Stimulated activated CD8-positive, alpha-beta memory T cell treated with anti-CD3 and anti-CD28 coated beads, Interleukin-15, amount 100 ng/mL, for 4 hours (primary cell): ENCODE results near the gene CAMK2A.
"Not testable (repeated sequence)": the region's sequence is repeated elsewhere in the genome, so short reads cannot be mapped to it uniquely, and the experiment has no call there.

Experiments used
- DNase-seq, 2 donors: peaks; one replicate each; pipeline ENCODE4 v3.0.0-alpha.2; 2020; ENCODE audit warnings: low read depth in 2 of 2

CAMK2A gene

DNA sequence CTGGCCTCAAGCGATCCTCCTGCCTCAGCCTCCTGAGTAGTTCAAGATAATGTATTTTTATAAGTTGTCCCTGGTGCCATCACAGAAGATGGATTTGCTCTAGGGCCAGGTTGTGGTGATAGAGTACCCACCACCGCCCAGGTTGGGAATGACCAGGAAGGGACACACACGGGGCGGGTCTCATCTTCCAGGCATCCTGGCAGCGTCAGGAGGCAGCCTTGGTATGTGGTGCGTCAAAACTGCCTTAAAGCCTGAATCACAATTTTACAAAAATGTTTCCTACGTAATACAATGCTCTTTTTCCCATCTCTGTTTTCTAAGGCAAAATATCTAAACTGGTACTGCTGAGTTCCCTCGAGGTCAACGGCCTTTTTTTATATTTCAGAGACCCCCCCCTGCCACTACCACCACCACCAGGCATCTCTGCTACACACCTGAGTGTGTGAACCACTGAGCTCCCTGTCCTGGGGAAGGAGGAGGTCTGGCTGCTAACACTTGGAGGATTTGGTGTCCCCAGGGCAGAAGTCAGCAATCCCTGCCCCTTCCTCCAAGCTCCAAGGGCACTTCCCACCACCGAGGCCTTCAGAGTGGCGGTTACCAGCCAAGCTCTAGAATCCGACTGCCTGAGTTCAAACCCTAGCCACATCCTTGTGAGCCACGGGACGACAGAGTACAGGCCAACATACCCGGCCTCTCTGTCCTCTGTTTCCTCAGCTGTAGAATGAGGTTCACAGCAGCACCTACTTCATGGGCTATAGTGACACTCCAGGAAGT lies 52.4 kb downstream of the CAMK2A start:
- DNase-seq, result no peak

DNA sequence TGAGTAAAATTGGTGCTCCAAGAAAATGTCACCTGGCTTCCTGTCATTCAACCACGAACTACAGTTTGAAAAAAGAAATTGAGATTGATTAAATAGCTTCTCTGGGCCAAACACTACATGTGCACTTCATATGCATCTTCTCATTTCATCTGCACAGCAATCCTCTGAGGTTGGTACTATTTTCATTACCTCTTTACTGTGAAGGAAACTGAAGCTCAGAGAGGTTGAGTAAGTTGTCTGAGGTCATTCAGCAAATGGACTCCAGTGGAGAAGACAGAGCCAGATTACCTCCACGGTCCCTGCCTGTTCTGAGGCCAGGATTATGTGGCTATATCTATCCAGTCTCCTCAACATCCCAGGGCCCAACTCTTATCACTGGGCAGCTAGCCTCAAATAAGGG lies 53.3 kb downstream of the CAMK2A start:
- no peak for DNase-seq

GRCh38 chr5:150235500-150235854 lies 54.1 kb downstream of the CAMK2A start:
- DNase-seq, result no peak

- DNase-seq, result no peak
Observed at GRCh38 chr5:150234576-150235499, 54.7 kb downstream of the CAMK2A start.

DNA sequence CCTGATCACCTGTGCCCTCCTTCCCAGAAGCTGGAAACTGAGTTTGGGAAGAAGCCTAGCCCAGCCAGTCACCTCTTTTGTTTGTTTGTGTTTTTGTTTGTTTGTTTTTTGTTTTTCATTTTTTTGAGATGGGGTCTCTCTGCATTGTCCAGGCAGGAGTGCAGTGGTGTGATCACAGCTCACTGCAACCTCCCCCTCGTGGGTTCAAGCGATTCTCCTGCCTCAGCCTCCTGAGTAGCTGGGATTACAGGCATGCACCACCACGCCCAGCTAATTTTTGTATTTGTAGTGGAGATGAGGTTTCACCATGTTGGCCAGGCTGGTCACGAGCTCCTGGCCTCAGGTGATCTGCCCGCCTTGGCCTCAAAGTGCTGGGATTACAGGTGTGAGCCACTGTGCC lies 55.9 kb downstream of the CAMK2A start:
- DNase-seq, result not testable (repeated sequence)

DNA sequence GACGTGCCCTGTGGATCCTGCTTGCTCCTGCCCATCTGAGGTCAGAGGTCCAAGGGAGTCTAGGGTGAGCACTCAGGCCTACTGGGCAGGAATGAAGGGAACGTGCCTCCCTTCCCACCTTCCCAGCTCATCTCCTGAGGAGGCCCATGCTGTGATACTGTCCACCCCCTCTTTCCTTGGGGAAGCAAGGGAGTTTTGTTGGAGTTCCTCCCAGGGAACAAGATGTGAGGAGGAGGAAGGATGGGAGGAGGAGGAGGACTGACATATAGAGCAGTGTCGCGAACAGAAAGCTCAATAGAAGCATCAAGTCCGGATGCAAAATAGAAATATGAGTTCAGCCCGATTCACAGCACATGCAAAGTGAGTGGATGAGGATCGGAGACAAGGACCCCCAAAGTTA lies 58.7 kb downstream of the CAMK2A start:
- no peak for DNase-seq

- no peak for DNase-seq
Observed at GRCh38 chr5:150229571-150229970, 60.0 kb downstream of the CAMK2A start.

GRCh38 chr5:150227606-150228273 lies 61.8 kb downstream of the CAMK2A start:
- no peak for DNase-seq

GRCh38 chr5:150227036-150227435 lies 62.5 kb downstream of the CAMK2A start:
- no peak for DNase-seq

DNA sequence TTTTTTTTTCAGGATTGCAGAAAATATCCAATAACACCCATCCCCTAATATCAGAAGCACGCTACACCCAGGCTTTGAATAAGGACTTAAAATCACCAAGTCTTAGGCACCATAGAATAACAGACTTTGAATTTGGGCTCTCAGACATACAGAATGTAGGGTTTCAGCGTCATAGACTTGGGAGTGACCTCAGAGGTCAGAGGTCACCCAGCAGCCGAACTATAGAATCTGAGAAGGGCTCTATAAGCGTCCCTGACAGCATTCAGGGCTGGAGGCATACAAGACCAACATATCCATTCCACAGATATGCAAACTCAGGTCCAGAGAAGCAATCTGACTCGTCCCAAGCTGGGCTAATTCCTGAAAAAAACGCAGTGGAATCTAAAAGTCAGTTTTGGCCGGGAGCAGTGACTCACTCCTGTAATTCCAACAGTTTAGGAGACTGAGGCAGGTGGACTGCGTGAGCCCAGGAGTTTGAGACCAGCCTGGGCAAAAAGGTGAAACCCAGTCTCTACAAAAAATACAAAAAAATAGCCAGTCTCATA lies 65.0 kb downstream of the CAMK2A start:
- DNase-seq, result no peak

- DNase-seq, result no peak
Observed at GRCh38 chr5:150223474-150223873, 66.1 kb downstream of the CAMK2A start.

DNA sequence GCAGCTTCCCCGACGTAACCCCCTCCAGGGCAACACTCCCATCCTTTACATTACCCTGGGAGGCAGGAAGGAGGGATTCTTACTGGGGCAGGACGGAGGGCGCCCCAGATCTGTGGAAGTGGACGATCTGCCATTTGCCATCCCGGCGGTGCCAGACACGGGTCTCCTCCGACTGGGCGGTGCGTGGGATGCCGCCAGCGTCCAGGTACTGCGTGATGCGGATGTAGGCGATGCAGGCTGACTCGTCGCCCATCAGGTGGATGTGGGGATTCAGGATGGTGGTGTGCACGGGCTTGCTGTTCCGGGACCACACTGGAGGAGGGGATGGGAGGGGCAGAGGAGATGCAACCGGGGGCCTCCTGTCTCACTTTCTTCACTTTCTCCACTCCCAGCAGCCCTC lies 66.7 kb downstream of the CAMK2A start:
- no peak for DNase-seq

DNA sequence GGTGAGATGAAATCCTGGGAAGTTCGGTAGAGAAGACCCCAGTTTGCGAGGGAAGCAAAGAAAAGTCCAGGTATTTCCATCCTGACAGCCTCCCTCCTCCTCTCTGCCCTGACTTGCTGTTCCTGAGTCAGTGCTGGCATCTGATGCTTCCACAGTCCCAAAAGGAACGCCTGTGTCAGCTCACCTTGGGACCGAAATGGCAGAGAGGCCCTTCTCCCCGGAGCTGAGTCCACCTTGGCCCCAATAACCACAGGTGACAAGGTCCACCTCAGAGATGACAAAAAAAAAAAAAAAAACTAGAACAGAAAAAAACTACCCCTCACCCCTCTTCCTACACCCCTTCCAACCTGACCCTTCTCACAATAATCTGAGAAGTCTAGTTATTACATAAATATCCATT lies 68.1 kb downstream of the CAMK2A start:
- DNase-seq, result no peak

DNA sequence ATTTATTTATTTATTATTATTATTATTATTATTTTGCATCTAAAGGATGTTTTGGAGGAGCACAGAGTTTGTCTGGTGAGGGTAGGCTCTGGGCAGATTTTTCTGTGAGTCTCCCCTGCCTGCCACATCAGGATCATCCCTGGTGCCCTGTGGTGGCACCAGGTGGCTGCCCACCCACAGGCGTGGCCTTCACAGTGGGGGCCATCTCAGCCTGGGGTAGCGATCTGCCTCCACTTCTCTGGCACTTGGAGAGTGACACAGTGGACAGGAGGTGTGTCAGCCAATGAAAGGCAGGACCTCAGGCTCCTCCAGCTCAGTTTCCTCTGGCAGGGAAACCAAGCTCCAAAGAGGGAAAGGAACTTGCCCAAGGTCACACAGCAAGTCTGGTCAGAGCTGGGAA lies 69.7 kb downstream of the CAMK2A start:
- DNase-seq, result no peak

DNA sequence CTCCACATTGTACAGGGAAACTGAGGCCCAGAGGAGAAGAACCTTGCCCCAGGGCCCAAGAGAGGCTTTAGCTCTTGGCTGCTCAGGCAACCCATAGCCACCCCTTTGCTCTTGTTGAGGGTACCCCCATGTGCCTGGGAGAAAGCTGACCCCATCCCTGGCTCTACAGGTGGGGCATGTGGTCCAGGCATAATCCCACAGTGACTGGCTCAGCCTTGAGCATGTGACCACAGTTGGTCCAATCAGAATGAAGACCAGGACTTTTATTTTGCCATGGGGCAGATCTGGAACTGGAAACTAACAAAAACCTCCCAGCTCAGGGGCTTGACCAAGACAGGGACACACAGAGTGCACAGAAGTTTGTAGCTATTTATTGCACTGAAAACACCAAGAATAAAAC lies 70.4 kb downstream of the CAMK2A start:
- DNase-seq, result no peak

DNA sequence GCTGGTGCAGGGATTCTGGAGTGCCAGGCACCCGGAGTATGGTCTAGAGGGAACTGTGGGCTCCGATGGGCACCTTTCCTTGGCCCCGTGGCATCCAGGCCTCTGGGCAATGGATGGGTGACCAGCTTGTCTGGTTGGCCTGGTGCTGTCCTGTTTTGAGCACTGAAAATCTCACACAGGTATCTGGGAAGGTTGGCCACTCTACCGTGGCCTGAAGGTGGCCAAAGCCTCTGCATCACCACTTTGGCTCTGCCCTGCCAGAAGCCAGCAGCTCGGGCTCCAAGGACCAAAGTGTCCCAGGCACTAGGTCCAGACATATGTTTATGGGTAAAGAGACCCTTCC lies 70.9 kb downstream of the CAMK2A start:
- DNase-seq, result no peak

DNA sequence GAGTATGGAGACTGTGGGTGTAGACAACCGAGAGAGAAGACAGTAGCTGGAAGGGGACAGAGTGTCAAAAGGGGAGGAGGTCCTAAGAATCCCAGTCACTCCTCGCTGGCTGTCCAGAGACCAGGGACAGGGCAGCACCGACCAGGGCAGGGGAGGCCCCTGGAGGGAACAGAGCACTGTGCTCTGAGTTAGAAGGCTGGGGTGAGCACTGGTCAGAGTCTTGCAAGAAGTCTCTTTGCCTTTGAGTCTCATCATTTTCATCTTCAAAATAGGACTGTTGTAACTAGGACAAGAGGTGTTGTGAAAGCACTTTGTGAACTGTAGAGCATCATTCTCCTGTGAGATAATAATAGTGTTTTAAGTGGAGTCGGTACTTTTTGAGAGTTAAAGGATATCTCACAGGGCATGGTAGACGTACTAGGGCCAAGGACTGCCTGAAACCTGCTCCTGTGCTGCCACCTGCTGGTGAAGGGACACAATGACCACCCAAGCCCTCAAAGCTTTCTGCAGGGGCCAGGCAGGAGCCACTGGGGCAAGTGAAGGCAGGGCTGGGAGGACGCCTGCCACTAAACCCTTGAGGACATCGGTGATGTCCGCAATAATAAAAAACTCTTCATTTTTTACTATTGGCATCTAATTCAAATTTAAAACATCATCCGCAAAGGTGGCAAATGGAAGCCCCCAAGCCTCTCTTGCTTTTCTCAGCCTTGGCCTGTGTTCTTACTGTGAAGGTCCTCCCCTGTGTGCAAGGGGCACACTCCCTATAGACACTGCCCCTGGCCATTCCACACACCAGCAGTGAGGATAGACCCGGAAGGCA lies 71.5 kb downstream of the CAMK2A start:
- DNase-seq, result peak; percentile 47 to 50

DNA sequence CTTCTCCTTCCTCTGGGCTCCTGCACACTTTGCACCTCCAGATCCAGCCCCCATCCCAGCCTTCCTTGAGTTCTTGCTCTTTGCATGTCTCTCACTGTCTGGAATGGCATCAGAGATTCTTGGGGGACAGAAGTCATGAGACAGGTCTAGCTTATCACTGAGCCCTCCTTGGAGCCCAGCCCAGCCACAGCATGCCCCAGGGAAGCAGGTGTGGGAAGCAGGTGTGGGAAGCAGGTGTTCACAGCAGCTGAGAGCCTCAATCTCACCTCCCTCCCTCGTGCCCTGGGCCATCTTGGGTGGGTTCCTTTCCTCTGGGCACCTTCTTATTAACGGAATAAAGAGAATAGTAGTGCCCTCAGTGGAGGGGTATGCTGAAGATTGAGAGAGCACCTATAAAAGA lies 72.5 kb downstream of the CAMK2A start:
- DNase-seq, result no peak

GRCh38 chr5:150215979-150216944 lies 73.3 kb downstream of the CAMK2A start:
- no peak for DNase-seq

DNA sequence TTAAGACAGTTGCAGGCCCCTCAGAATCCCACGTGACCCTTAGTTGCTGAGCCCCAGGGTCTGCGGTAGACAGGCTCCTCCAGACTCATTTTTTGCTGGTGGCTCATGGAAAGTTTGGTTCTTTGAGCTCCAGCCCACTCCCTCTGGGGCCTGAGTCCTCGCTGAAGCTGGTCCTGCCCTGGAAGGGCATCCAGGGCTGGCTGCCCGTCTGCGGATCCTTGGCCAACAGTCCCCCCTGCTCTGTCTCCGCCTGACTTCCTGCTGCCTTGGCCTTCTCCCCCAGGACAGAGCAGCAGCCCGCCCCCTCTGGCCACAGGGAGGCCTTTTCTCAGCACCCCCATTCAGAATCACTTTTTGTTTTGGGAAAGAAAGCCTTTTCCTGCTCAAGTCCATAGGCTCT lies 75.3 kb downstream of the CAMK2A start:
- no peak for DNase-seq
